Neural progenitor cell (in vitro differentiated cells): ENCODE measurements around the gene SCT. TPM values are rescaled to one million over a fixed set of nuclear protein-coding genes. Genes with fewer than 3 reads are reported as not detected.
"Not testable (repeated sequence)": the region's sequence is repeated elsewhere in the genome, so short reads cannot be mapped to it uniquely, and the experiment has no call there.

Experiments
- DNase-seq: peaks from one replicate; pipeline ENCODE4 v3.0.0-alpha.2; 2016; ENCODE audit warnings: low spot score
- H2AFZ ChIP-seq: fragments of 200-600 bp; sonication (generic); replicated peaks from 2 replicates; pipeline ENCODE4 v1.6.1; 2016; ENCODE audit warnings: antibody characterized with exemption
- H3F3A ChIP-seq: fragments of 200-600 bp; sonication (generic); 2 replicates; pipeline ENCODE4 v1.6.1; 2016; ENCODE audit warnings: antibody characterized with exemption, low read depth
- H3K27ac ChIP-seq: fragments of 200-600 bp; sonication (generic); 2 replicates; pipeline ENCODE4 v1.5.1; 2016; ENCODE audit warnings: mild to moderate bottlenecking
- H3K27me3 ChIP-seq: fragments of 200-600 bp; sonication (generic); 2 replicates; pipeline ENCODE4 v1.6.1; 2016; ENCODE audit warnings: mild to moderate bottlenecking, moderate library complexity
- H3K36me3 ChIP-seq: fragments of 200-600 bp; sonication (generic); 2 replicates; pipeline ENCODE4 v1.5.1; 2016
- H3K4me1 ChIP-seq: fragments of 200-600 bp; sonication (generic); 2 replicates; pipeline ENCODE4 v1.6.1; 2016; ENCODE audit warnings: mixed run types
- H3K4me2 ChIP-seq: fragments of 200-600 bp; sonication (generic); 2 replicates; pipeline ENCODE4 v1.6.1; 2016
- H3K4me3 ChIP-seq: fragments of 200-600 bp; sonication (generic); 2 replicates; pipeline ENCODE4 v1.5.1; 2016
- H3K79me2 ChIP-seq: fragments of 200-600 bp; sonication (generic); 2 replicates; pipeline ENCODE4 v1.6.1; 2016; ENCODE audit warnings: low read depth
- H3K9ac ChIP-seq: fragments of 200-600 bp; sonication (generic); 2 replicates; pipeline ENCODE4 v1.6.1; 2016
- H3K9me3 ChIP-seq: fragments of 200-600 bp; sonication (generic); 2 replicates; pipeline ENCODE4 v1.5.1; 2016; ENCODE audit warnings: low read depth
- H4K20me1 ChIP-seq: fragments of 200-600 bp; sonication (generic); 2 replicates; pipeline ENCODE4 v1.6.1; 2016; ENCODE audit warnings: low read depth
- H3K27ac Mint-ChIP-seq: 3 replicates; pipeline ENCODE4 v1.8.0; 2021; ENCODE audit warnings: mixed read lengths
- H3K27me3 Mint-ChIP-seq: 2 replicates; pipeline ENCODE4 v1.8.0; 2022; ENCODE audit warnings: low read depth, mild to moderate bottlenecking, inconsistent platforms, moderate library complexity, mixed read lengths; ENCODE audit not compliant: insufficient read depth
- H3K36me3 Mint-ChIP-seq: 3 replicates; pipeline ENCODE4 v1.8.0; 2021; ENCODE audit warnings: mixed read lengths
- H3K4me1 Mint-ChIP-seq: 3 replicates; pipeline ENCODE4 v1.8.0; 2021; ENCODE audit warnings: mixed read lengths
- H3K4me3 Mint-ChIP-seq: 3 replicates; pipeline ENCODE4 v1.8.0; 2021; ENCODE audit warnings: mild to moderate bottlenecking, moderate library complexity, mixed read lengths
- H3K9me3 Mint-ChIP-seq: 3 replicates; pipeline ENCODE4 v1.8.0; 2020; ENCODE audit warnings: mixed read lengths
- EZH2 ChIP-seq: fragments of 200-600 bp; sonication (generic); IDR thresholded peaks from 2 replicates; pipeline ENCODE4 v1.6.1; 2017; ENCODE audit warnings: antibody characterized with exemption, mild to moderate bottlenecking, moderate library complexity
- EZH2phosphoT487 ChIP-seq: fragments of 200-600 bp; sonication (generic); IDR thresholded peaks from 2 replicates; pipeline ENCODE4 v1.6.1; 2017; ENCODE audit warnings: antibody characterized with exemption
- total RNA-seq: library from RNA; depleted of rRNA; stranded (reverse); fragments of >200 nt; gene quantifications from 2 replicates; pipeline ENCODE4 v1.2.3, GENCODE V29; 2015; ENCODE audit warnings: low replicate concordance
- TF ChIP-seq, protein P1 (sequence below): fragments of 200-600 bp; sonication (generic); IDR thresholded peaks from 2 replicates; pipeline ENCODE4 v1.5.1; 2017; ENCODE audit warnings: antibody characterized with exemption, mild to moderate bottlenecking

SCT gene
- total RNA-seq, 1 donor from 2014 or later: not detected

DNA sequence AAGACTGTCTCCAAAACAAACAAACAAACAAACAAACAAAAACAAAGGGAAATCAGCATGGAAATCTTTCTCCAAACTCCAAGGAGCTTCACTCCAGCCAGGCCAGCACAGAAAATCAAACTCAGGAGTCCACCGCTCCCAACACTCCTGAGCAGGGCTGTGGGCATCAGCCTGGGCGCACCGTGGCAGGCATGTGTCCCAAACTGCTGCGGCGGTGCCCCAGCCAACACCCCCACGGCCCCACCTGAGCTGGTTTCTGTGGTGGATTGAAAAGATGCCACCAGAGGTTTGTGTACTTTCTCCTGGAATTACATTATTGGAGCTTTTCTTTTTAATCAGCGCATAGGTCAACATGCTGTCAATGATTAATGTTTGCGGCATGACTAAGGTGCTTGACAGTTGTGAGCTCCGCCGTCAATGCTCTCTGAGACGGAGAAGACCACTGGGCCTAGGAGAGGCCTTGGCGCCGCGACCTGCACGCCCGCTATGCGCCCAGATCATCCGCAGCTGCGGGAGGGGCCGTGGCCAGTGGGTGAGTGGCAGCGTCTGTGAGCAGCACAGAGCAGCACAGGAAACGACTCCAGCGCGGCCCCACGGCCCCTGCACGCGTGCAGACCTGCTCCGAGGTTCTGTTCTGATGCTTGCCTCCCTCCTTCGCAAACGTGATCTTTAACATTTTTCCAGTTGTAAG, 28.2 kb upstream of the SCT start:
- no peak overlapping the region for H3K4me2 ChIP-seq
- no peaks in the 10 kb centered on the region for H3K79me2 ChIP-seq
- no peak overlapping the region for H3K9ac ChIP-seq
- no peaks in the 10 kb centered on the region for H3K9me3 ChIP-seq
- no peak overlapping the region for H3K4me3 ChIP-seq
- no peak overlapping the region for H2AFZ ChIP-seq
- H3K27ac ChIP-seq: no peak overlapping the region
- no peak overlapping the region for H3K27ac Mint-ChIP-seq
- no peaks in the 10 kb centered on the region for H3K9me3 Mint-ChIP-seq
- no peak overlapping the region for H3K4me3 Mint-ChIP-seq
- H3K36me3 ChIP-seq: peaks cover 10% of the 10 kb centered on the region
- no peak for DNase-seq
- TF ChIP-seq, protein P1, sequence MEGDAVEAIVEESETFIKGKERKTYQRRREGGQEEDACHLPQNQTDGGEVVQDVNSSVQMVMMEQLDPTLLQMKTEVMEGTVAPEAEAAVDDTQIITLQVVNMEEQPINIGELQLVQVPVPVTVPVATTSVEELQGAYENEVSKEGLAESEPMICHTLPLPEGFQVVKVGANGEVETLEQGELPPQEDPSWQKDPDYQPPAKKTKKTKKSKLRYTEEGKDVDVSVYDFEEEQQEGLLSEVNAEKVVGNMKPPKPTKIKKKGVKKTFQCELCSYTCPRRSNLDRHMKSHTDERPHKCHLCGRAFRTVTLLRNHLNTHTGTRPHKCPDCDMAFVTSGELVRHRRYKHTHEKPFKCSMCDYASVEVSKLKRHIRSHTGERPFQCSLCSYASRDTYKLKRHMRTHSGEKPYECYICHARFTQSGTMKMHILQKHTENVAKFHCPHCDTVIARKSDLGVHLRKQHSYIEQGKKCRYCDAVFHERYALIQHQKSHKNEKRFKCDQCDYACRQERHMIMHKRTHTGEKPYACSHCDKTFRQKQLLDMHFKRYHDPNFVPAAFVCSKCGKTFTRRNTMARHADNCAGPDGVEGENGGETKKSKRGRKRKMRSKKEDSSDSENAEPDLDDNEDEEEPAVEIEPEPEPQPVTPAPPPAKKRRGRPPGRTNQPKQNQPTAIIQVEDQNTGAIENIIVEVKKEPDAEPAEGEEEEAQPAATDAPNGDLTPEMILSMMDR: no peak
- TF ChIP-seq EZH2phosphoT487 (no peak), EZH2 (no peak)
- H3K27me3 Mint-ChIP-seq: no peaks in the 10 kb centered on the region
- H4K20me1 ChIP-seq: no peaks in the 10 kb centered on the region
- H3F3A ChIP-seq: no peaks in the 10 kb centered on the region
- peaks cover 2% of the 10 kb centered on the region for H3K4me1 Mint-ChIP-seq
- no peaks in the 10 kb centered on the region for H3K27me3 ChIP-seq
- no peaks in the 10 kb centered on the region for H3K4me1 ChIP-seq
- peaks cover 19% of the 10 kb centered on the region for H3K36me3 Mint-ChIP-seq

DNA sequence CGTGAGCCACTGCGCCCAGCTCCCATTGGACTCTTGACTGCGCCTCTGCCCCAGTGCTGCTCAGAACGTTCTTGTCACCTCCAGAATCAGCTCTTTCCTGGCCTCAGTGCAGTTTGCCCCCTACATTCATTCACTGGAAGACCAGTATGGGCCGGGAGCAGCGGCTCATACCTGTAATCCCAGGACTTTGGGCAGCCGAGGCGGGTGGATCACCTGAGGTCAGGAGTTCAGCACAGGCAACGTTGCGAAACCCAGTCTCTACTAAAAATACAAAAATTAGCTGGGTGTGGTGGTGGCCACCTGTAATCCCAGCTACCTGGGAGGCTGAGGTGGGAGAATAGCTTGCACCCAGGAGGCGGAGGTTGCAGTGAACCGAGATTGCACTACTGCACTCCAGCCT, 27.5 kb upstream of the SCT start:
- not testable (repeated sequence) for H3K4me3 ChIP-seq, H3K9ac ChIP-seq, H3K9me3 Mint-ChIP-seq, H3K4me1 ChIP-seq, H3K27ac Mint-ChIP-seq, H3K36me3 ChIP-seq, H3K9me3 ChIP-seq, H3K27ac ChIP-seq, DNase-seq, H4K20me1 ChIP-seq, H3K27me3 Mint-ChIP-seq, H2AFZ ChIP-seq, H3K4me1 Mint-ChIP-seq, H3K79me2 ChIP-seq, H3F3A ChIP-seq, H3K4me2 ChIP-seq, H3K27me3 ChIP-seq, H3K4me3 Mint-ChIP-seq
- peaks cover 17% of the 10 kb centered on the region for H3K36me3 Mint-ChIP-seq

DNA sequence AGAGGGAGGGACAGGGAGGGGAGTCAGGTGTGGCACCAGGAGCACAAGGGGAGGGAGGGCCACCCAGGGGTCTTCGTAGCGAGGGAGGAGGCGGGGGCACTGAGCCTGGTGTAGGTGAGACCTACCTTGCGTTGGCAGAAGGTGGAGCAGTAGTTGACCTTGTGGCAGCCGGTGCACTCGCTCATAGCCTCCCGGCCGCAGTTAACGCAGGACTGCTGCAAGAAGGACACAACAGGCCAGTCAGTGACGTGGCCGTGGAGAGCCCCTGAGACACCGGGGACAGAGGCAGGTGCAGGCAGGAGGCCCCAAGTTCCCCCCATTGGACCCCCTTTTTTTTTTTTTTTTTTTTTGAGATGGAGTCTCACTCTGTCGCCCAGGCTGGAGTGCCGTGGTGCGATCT, 26.9 kb upstream of the SCT start:
- Histone ChIP-seq H3K9me3 (no peaks in the 10 kb centered on the region), H4K20me1 (no peaks in the 10 kb centered on the region), H2AFZ (no peak overlapping the region), H3K79me2 (no peaks in the 10 kb centered on the region), H3K36me3 (peaks cover 10% of the 10 kb centered on the region), H3K9ac (no peak overlapping the region), H3F3A (no peaks in the 10 kb centered on the region), H3K4me1 (no peaks in the 10 kb centered on the region), H3K4me2 (no peak overlapping the region), H3K27ac (no peak overlapping the region), H3K27me3 (no peaks in the 10 kb centered on the region), H3K4me3 (no peak overlapping the region)
- no peak for DNase-seq
- TF ChIP-seq EZH2phosphoT487 (no peak), EZH2 (no peak)
- TF ChIP-seq, protein P1: no peak
- Mint-ChIP-seq H3K27me3 (no peaks in the 10 kb centered on the region), H3K4me3 (no peak overlapping the region), H3K9me3 (no peaks in the 10 kb centered on the region), H3K4me1 (no peaks in the 10 kb centered on the region), H3K27ac (no peak overlapping the region), H3K36me3 (peaks cover 17% of the 10 kb centered on the region)

DNA sequence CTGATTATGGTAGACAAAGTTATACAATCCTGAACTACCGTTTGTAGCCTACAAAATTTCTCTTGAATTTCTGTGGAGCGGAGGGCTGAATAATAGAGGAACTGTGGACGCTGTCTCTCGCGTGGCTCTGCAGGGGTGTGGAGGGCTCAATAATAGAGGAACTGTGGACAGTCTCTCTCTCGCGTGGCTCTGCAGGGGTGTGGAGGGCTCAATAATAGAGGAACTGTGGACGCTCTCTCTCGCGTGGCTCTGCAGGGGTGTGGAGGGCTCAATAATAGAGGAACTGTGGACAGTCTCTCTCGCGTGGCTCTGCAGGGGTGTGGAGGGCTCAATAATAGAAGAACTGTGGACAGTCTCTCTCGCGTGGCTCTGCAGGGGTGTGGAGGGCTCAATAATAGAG, 26.2 kb upstream of the SCT start:
- H3F3A ChIP-seq, H3K27ac ChIP-seq, DNase-seq, H3K9me3 ChIP-seq, H3K4me2 ChIP-seq, H4K20me1 ChIP-seq, H3K4me3 ChIP-seq, H3K27ac Mint-ChIP-seq, H3K27me3 Mint-ChIP-seq, H3K4me1 ChIP-seq, H3K36me3 ChIP-seq, H3K9ac ChIP-seq, H3K79me2 ChIP-seq, H3K4me3 Mint-ChIP-seq, H2AFZ ChIP-seq, H3K9me3 Mint-ChIP-seq, H3K4me1 Mint-ChIP-seq, H3K27me3 ChIP-seq: not testable (repeated sequence)
- H3K36me3 Mint-ChIP-seq: peaks cover 17% of the 10 kb centered on the region
